SK-N-SH treated with all-trans-retinoic acid at 6 μM for 48 hours (cell line): ENCODE data around the gene REC114.
"Not testable (repeated sequence)": the region's sequence is repeated elsewhere in the genome, so short reads cannot be mapped to it uniquely, and the experiment has no call there.

Source experiments
- ATAC-seq: fragments of 200-7000 bp; cut with Tn5 transposase; 3 replicates; pipeline ENCODE4 v1.9.1; 2020; ENCODE audit warnings: mild to moderate bottlenecking, moderate library complexity
- ARNTL ChIP-seq: fragments of 450-650 bp; formaldehyde crosslinking; IDR thresholded peaks from 2 replicates; pipeline ENCODE4 v1.5.0; 2020; ENCODE audit warnings: low read depth, mild to moderate bottlenecking, moderate library complexity, borderline replicate concordance
- BACH2 ChIP-seq: fragments of 250-450 bp; sonication (Bioruptor Pico); IDR thresholded peaks from 2 replicates; pipeline ENCODE4 v1.9.0; 2021; ENCODE audit warnings: mild to moderate bottlenecking, borderline replicate concordance
- ESRRG ChIP-seq: fragments of 250-450 bp; sonication (Bioruptor Pico); IDR thresholded peaks from 2 replicates; pipeline ENCODE4 v1.6.1; 2021; ENCODE audit warnings: mild to moderate bottlenecking
- GLIS3 ChIP-seq: fragments of 250-450 bp; sonication (Bioruptor Pico); IDR thresholded peaks from 2 replicates; pipeline ENCODE4 v1.5.0; 2020; ENCODE audit warnings: mild to moderate bottlenecking, moderate library complexity
- OSR1 ChIP-seq: fragments of 250-450 bp; sonication (Bioruptor Pico); IDR thresholded peaks from 2 replicates; pipeline ENCODE4 v1.8.0; 2022; ENCODE audit warnings: moderate library complexity, mild to moderate bottlenecking, inconsistent platforms
- PPARA ChIP-seq: fragments of 250-450 bp; sonication (Bioruptor Pico); IDR thresholded peaks from 2 replicates; pipeline ENCODE4 v1.5.0; 2020; ENCODE audit warnings: mild to moderate bottlenecking, borderline replicate concordance
- RARB ChIP-seq: fragments of 250-450 bp; sonication (Bioruptor Pico); IDR thresholded peaks from 2 replicates; pipeline ENCODE4 v1.8.0; 2021; ENCODE audit warnings: mild to moderate bottlenecking, moderate library complexity
- SNAI2 ChIP-seq: fragments of 250-450 bp; sonication (Bioruptor Pico); IDR thresholded peaks from 2 replicates; pipeline ENCODE4 v1.5.0; 2020; ENCODE audit warnings: mild to moderate bottlenecking, moderate library complexity
- TCF4 ChIP-seq: fragments of 250-450 bp; sonication (Bioruptor Pico); IDR thresholded peaks from 2 replicates; pipeline ENCODE4 v1.8.0; 2021; ENCODE audit warnings: mild to moderate bottlenecking, moderate library complexity, borderline replicate concordance
- TOX ChIP-seq: fragments of 250-450 bp; sonication (Bioruptor Pico); IDR thresholded peaks from 2 replicates; pipeline ENCODE4 v1.8.0; 2021; ENCODE audit warnings: mild to moderate bottlenecking, moderate library complexity, borderline replicate concordance
- ZC3H10 ChIP-seq: fragments of 250-450 bp; sonication (Bioruptor Pico); IDR thresholded peaks from 2 replicates; pipeline ENCODE4 v1.5.1; 2021; ENCODE audit warnings: mild to moderate bottlenecking, moderate library complexity
- ZFP3 ChIP-seq: fragments of 250-450 bp; sonication (Bioruptor Pico); IDR thresholded peaks from 2 replicates; pipeline ENCODE4 v1.5.0; 2020; ENCODE audit warnings: mild to moderate bottlenecking, moderate library complexity
- ZNF565 ChIP-seq: fragments of 450-650 bp; formaldehyde crosslinking; conservative IDR thresholded peaks from 2 replicates; pipeline ENCODE4 v1.5.0; 2020; ENCODE audit warnings: low read depth, mild to moderate bottlenecking, moderate library complexity
- ZNF70 ChIP-seq: fragments of 450-650 bp; formaldehyde crosslinking; IDR thresholded peaks from 2 replicates; pipeline ENCODE4 v1.5.0; 2020; ENCODE audit warnings: mild to moderate bottlenecking, moderate library complexity
- TF ChIP-seq, protein P1 (sequence below): fragments of 250-450 bp; sonication (Bioruptor Pico); IDR thresholded peaks from 2 replicates; pipeline ENCODE4 v1.8.0; 2020; ENCODE audit warnings: mild to moderate bottlenecking, moderate library complexity, borderline replicate concordance
- TF ChIP-seq, protein P2 (sequence below): fragments of 250-450 bp; sonication (Bioruptor Pico); IDR thresholded peaks from 2 replicates; pipeline ENCODE4 v1.5.1; 2021; ENCODE audit warnings: mild to moderate bottlenecking, moderate library complexity
- TF ChIP-seq, protein P3 (sequence below): fragments of 250-450 bp; sonication (Bioruptor Pico); IDR thresholded peaks from 2 replicates; pipeline ENCODE4 v1.5.0; 2020; ENCODE audit warnings: mild to moderate bottlenecking, moderate library complexity

The REC114 gene

DNA sequence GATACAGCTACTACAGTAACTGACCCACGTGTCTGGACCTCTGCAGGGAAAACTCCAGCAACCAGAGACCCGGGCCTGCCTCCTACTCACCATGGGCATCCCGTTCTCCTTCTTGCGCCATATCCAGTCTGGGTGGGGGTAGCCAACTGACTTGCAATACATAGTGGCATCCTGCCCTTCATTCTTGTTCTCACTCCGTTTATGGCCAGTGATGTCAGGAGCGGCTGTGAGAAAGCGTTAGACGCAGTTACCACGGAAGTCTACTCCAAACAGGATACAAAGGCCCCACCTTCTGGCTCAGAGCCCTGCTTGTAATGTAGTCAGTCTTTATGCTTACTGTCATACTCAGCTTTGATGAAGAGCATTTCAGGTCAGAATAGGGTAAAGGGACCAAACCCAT lies 130.6 kb downstream of the REC114 start (continued):
- TF ChIP-seq, protein P1, sequence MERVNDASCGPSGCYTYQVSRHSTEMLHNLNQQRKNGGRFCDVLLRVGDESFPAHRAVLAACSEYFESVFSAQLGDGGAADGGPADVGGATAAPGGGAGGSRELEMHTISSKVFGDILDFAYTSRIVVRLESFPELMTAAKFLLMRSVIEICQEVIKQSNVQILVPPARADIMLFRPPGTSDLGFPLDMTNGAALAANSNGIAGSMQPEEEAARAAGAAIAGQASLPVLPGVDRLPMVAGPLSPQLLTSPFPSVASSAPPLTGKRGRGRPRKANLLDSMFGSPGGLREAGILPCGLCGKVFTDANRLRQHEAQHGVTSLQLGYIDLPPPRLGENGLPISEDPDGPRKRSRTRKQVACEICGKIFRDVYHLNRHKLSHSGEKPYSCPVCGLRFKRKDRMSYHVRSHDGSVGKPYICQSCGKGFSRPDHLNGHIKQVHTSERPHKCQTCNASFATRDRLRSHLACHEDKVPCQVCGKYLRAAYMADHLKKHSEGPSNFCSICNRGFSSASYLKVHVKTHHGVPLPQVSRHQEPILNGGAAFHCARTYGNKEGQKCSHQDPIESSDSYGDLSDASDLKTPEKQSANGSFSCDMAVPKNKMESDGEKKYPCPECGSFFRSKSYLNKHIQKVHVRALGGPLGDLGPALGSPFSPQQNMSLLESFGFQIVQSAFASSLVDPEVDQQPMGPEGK (CRISPR knock-in tag) = no peak

DNA sequence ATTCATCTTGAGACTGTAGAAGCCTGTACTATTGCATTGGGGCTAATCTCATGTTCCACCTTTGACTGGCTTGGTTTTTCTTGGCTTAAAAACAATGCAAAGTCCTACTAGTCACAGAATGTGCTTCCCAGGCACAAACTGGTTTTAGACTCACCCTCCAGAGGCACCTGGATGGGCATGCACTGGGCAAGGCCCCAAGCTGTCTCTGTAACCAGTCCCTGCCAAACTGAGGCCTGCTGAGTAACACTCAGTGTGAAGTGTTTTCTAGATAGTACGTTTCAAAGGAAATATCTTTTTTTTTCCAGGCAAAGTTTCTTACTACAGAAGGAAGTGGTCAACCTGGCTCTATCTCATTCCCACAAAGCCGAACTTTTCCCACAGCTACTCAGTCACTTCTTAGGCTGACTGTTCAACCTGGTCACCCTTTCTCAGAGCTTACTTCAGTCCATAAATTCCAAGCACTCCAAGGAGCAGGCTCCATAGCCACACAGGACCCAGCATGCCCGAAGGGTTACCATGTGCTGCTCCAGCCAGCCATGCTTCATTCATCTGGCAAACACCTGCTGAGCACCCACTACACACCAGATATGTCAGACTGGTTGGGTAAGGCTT lies 132.8 kb downstream of the REC114 start:
- ATAC-seq = no peak

DNA sequence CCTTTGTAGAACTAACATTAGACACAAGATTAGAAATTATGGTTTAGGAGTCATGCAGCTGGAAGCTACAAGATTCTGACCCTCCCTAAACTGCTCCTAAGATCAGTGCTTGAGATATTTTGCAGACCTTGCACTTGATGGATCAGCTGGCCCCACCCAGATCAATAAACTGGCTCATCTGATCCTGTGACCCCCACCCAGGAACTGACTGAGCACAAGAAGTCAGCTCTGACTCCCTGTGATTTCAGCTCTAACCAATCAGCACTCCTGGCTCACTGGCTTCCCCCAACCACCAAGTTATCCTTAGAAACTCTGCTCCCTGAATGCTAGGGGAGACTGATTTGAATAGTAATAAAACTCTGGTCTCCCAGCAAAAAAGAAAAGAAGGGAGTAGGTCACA lies 134.6 kb downstream of the REC114 start:
- not testable (repeated sequence) for ATAC-seq

More for the DNA sequence above, 132.8 kb downstream of the REC114 start:
- TF ChIP-seq ZNF70 (CRISPR knock-in tag) (no peak), ZFP3 (CRISPR knock-in tag) (no peak), ARNTL (CRISPR knock-in tag) (no peak), GLIS3 (CRISPR knock-in tag) (no peak), ZC3H10 (no peak), ZNF565 (CRISPR knock-in tag) (no peak), PPARA (CRISPR knock-in tag) (no peak)
- TF ChIP-seq, protein P2, sequence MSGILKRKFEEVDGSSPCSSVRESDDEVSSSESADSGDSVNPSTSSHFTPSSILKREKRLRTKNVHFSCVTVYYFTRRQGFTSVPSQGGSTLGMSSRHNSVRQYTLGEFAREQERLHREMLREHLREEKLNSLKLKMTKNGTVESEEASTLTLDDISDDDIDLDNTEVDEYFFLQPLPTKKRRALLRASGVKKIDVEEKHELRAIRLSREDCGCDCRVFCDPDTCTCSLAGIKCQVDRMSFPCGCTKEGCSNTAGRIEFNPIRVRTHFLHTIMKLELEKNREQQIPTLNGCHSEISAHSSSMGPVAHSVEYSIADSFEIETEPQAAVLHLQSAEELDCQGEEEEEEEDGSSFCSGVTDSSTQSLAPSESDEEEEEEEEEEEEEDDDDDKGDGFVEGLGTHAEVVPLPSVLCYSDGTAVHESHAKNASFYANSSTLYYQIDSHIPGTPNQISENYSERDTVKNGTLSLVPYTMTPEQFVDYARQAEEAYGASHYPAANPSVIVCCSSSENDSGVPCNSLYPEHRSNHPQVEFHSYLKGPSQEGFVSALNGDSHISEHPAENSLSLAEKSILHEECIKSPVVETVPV (CRISPR knock-in tag) = no peak

DNA sequence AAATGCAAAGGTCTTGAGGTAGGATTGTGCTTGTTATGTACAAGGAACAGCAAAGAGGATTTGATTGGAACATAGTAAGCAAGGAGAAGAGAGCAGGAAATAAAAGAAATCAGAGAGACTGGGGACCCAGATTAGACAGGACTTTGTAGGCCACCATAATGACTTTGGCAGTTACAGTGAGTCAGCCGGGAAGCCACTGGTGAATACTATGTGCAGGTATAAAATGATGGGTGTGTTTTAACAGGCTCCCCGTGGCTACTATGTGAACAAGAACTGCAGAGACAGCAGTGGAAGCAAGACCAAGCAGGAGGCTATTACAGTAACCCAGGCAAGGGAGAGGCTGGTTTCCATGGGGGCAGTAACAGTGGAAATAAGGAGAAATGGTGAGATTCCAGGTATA lies 135.1 kb downstream of the REC114 start:
- ATAC-seq = no peak
- TF ChIP-seq ARNTL (CRISPR knock-in tag) (no peak), ZNF565 (CRISPR knock-in tag) (no peak), OSR1 (CRISPR knock-in tag) (no peak), PPARA (CRISPR knock-in tag) (no peak), BACH2 (no peak)
- TF ChIP-seq, protein P2 (CRISPR knock-in tag) = no peak

DNA sequence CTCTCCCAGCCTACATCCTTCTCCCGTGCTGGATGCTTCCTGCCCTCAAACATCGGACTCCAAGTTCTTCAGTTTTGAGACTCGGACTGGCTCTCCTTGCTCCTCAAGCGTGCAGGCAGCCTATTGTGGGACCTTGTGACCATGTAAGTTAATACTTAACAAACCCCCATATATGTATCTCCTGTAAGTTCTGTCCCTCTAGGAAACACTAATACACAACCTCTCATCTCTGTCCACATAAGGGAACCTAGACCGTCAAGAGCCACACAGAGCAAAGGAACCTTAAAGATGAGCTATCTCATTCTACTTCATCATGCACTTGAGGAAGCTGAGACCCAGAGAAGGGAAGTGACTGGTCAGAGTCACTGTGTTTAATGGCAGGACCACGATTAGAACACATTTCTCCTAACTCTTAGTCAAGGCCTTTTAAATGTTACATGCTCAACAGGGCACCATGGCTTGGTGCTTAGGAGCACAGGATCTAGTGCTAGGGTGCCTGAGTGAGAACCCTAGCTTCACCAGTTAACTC lies 140.0 kb downstream of the REC114 start:
- TF ChIP-seq, protein P3, sequence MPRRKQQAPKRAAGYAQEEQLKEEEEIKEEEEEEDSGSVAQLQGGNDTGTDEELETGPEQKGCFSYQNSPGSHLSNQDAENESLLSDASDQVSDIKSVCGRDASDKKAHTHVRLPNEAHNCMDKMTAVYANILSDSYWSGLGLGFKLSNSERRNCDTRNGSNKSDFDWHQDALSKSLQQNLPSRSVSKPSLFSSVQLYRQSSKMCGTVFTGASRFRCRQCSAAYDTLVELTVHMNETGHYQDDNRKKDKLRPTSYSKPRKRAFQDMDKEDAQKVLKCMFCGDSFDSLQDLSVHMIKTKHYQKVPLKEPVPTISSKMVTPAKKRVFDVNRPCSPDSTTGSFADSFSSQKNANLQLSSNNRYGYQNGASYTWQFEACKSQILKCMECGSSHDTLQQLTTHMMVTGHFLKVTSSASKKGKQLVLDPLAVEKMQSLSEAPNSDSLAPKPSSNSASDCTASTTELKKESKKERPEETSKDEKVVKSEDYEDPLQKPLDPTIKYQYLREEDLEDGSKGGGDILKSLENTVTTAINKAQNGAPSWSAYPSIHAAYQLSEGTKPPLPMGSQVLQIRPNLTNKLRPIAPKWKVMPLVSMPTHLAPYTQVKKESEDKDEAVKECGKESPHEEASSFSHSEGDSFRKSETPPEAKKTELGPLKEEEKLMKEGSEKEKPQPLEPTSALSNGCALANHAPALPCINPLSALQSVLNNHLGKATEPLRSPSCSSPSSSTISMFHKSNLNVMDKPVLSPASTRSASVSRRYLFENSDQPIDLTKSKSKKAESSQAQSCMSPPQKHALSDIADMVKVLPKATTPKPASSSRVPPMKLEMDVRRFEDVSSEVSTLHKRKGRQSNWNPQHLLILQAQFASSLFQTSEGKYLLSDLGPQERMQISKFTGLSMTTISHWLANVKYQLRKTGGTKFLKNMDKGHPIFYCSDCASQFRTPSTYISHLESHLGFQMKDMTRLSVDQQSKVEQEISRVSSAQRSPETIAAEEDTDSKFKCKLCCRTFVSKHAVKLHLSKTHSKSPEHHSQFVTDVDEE (CRISPR knock-in tag) = no peak
- TF ChIP-seq TOX (no peak), ESRRG (no peak), OSR1 (CRISPR knock-in tag) (no peak), BACH2 (no peak), ARNTL (CRISPR knock-in tag) (no peak), SNAI2 (CRISPR knock-in tag) (no peak), TCF4 (no peak), PPARA (CRISPR knock-in tag) (no peak), RARB (CRISPR knock-in tag) (no peak)
- ATAC-seq = no peak
